ENCODE results near the gene ADRA2B. TPM values are rescaled to one million over a fixed set of nuclear protein-coding genes. Genes with fewer than 3 reads are reported as not detected.
"Not testable (repeated sequence)": the region's sequence is repeated elsewhere in the genome, so short reads cannot be mapped to it uniquely, and the experiment has no call there.

ADRA2B gene
- total RNA-seq, 6 experiments from 2014 or later: 1.7 to 8.1 (median 3.2) TPM

GRCh38 chr2:96063116-96063899 is 53.1 kb downstream of the ADRA2B start:
- peak in 1 of 3 donors; percentile 51 for DNase-seq
- peak; percentile 44 to 70 (median 48) for ATAC-seq
- H3K36me3 ChIP-seq; intact Hi-C loops (cut with DNase I); H3K27ac ChIP-seq; H3K4me1 ChIP-seq; H3K4me3 ChIP-seq; H3K27me3 ChIP-seq; H3K9me3 ChIP-seq: not testable (repeated sequence)
- 20% methylated on average over 1 of the region's 12 CpGs for WGBS (ENCODE audit: insufficient coverage, low coverage, low lambda C conversion rate, missing lambda C conversion rate)
- TF ChIP-seq CTCF (IDR thresholded peaks at IDR 0.05): peak in 3 of 4 donors; percentile 8 to 17 (median 17)

Other genes starting within 250 kb of the ADRA2B start
- 1 to 10 TPM; 2.8 to 8.4 (median 4.2) TPM for gene ANKRD36C, start 124.7 kb downstream of the ADRA2B start, total RNA-seq
- gene GPAT2, start 81.7 kb downstream of the ADRA2B start, total RNA-seq: 1 to 10 TPM in 2 of 6 experiments, under 1 TPM in 2, not detected in 2; 0.39 to 2.0 (median 0.90) TPM
- not detected for gene ASTL, start 21.9 kb upstream of the ADRA2B start, total RNA-seq
- gene DUSP2, start 28.9 kb upstream of the ADRA2B start, total RNA-seq: 1 to 10 TPM in 5 of 6 experiments, under 1 TPM in 1; 0.44 to 2.5 (median 1.2) TPM
- gene STARD7, start 92.3 kb upstream of the ADRA2B start, total RNA-seq: 10 to 100 TPM; 52.8 to 83.9 (median 65.4) TPM
- 10 to 100 TPM; 28.3 to 42.6 (median 32.8) TPM for gene TMEM127, start 149.4 kb upstream of the ADRA2B start, total RNA-seq
- gene CIAO1, start 149.7 kb upstream of the ADRA2B start, total RNA-seq: 10 to 100 TPM; 39.8 to 80.3 (median 45.0) TPM
- gene SNRNP200, start 189.0 kb upstream of the ADRA2B start, total RNA-seq: 10 to 100 TPM; 43.6 to 52.5 (median 46.8) TPM
- 1 to 10 TPM in 1 of 6 experiments, under 1 TPM in 5; 0.15 to 1.2 (median 0.24) TPM for gene ITPRIPL1, start 208.7 kb upstream of the ADRA2B start, total RNA-seq
- 1 to 10 TPM in 2 of 6 experiments, under 1 TPM in 4; 0.24 to 1.6 (median 0.72) TPM for gene NCAPH, start 219.2 kb upstream of the ADRA2B start, total RNA-seq